Measurements from ENCODE around the gene ZBTB40.

The ZBTB40 gene

GRCh38 chr1:22567197-22567596, 115.5 kb downstream of the ZBTB40 start:
- no peak overlapping the region for H3K9ac ChIP-seq (ENCODE audit: low read length)
- no peaks in the 10 kb centered on the region for H3K36me3 ChIP-seq (ENCODE audit: control insufficient read depth, low read depth, low read length)
- no peak overlapping the region for H3K4me3 ChIP-seq (ENCODE audit: low read length)
- peaks cover 7% of the 10 kb centered on the region for H3K4me1 ChIP-seq (ENCODE audit: control insufficient read depth, low read depth, low read length)
- H3K27me3 ChIP-seq (ENCODE audit: control insufficient read depth, insufficient read depth, low read length): peaks cover 25% of the 10 kb centered on the region
- H3K27ac ChIP-seq (ENCODE audit: low read length): no peak overlapping the region
- H3K9me3 ChIP-seq (ENCODE audit: control insufficient read depth, low read depth, low read length): no peaks in the 10 kb centered on the region

GRCh38 chr1:22567994-22568393, 116.3 kb downstream of the ZBTB40 start:
- Histone ChIP-seq H3K27ac (ENCODE audit: low read length) (no peak overlapping the region), H3K36me3 (ENCODE audit: control insufficient read depth, low read depth, low read length) (no peaks in the 10 kb centered on the region), H3K4me1 (ENCODE audit: control insufficient read depth, low read depth, low read length) (peaks cover 4% of the 10 kb centered on the region), H3K4me3 (ENCODE audit: low read length) (no peak overlapping the region), H3K9ac (ENCODE audit: low read length) (no peak overlapping the region), H3K27me3 (ENCODE audit: control insufficient read depth, insufficient read depth, low read length) (peaks cover 17% of the 10 kb centered on the region), H3K9me3 (ENCODE audit: control insufficient read depth, low read depth, low read length) (no peaks in the 10 kb centered on the region)

GRCh38 chr1:22569269-22569668, 117.6 kb downstream of the ZBTB40 start:
- Histone ChIP-seq H3K27me3 (ENCODE audit: control insufficient read depth, insufficient read depth, low read length) (peaks cover 9% of the 10 kb centered on the region), H3K9ac (ENCODE audit: low read length) (no peak overlapping the region), H3K27ac (ENCODE audit: low read length) (no peak overlapping the region), H3K4me1 (ENCODE audit: control insufficient read depth, low read depth, low read length) (peaks cover 4% of the 10 kb centered on the region), H3K36me3 (ENCODE audit: control insufficient read depth, low read depth, low read length) (no peaks in the 10 kb centered on the region), H3K4me3 (ENCODE audit: low read length) (no peak overlapping the region), H3K9me3 (ENCODE audit: control insufficient read depth, low read depth, low read length) (no peaks in the 10 kb centered on the region)

- H3K4me3 ChIP-seq (ENCODE audit: low read length): no peak overlapping the region
- H3K27me3 ChIP-seq (ENCODE audit: control insufficient read depth, insufficient read depth, low read length): no peaks in the 10 kb centered on the region
Observed at GRCh38 chr1:22570140-22570909, 118.7 kb downstream of the ZBTB40 start.

GRCh38 chr1:22572818-22573217, 121.2 kb downstream of the ZBTB40 start:
- H3K36me3 ChIP-seq (ENCODE audit: control insufficient read depth, low read depth, low read length): no peaks in the 10 kb centered on the region
- H3K9ac ChIP-seq (ENCODE audit: low read length): no peak overlapping the region
- H3K4me1 ChIP-seq (ENCODE audit: control insufficient read depth, low read depth, low read length): peaks cover 4% of the 10 kb centered on the region
- no peaks in the 10 kb centered on the region for H3K27me3 ChIP-seq (ENCODE audit: control insufficient read depth, insufficient read depth, low read length)
- H3K27ac ChIP-seq (ENCODE audit: low read length): no peak overlapping the region
- no peaks in the 10 kb centered on the region for H3K9me3 ChIP-seq (ENCODE audit: control insufficient read depth, low read depth, low read length)
- H3K4me3 ChIP-seq (ENCODE audit: low read length): no peak overlapping the region

More at GRCh38 chr1:22570140-22570909, 118.7 kb downstream of the ZBTB40 start:
- peaks cover 4% of the 10 kb centered on the region for H3K4me1 ChIP-seq (ENCODE audit: control insufficient read depth, low read depth, low read length)
- H3K9me3 ChIP-seq (ENCODE audit: control insufficient read depth, low read depth, low read length): no peaks in the 10 kb centered on the region
- no peaks in the 10 kb centered on the region for H3K36me3 ChIP-seq (ENCODE audit: control insufficient read depth, low read depth, low read length)
- H3K27ac ChIP-seq (ENCODE audit: low read length): no peak overlapping the region
- no peak overlapping the region for H3K9ac ChIP-seq (ENCODE audit: low read length)

- no peak overlapping the region for H3K4me3 ChIP-seq (ENCODE audit: low read length)
- peaks cover 4% of the 10 kb centered on the region for H3K4me1 ChIP-seq (ENCODE audit: control insufficient read depth, low read depth, low read length)
- H3K27ac ChIP-seq (ENCODE audit: low read length): no peak overlapping the region
- no peak overlapping the region for H3K9ac ChIP-seq (ENCODE audit: low read length)
- H3K9me3 ChIP-seq (ENCODE audit: control insufficient read depth, low read depth, low read length): no peaks in the 10 kb centered on the region
- H3K36me3 ChIP-seq (ENCODE audit: control insufficient read depth, low read depth, low read length): no peaks in the 10 kb centered on the region
- H3K27me3 ChIP-seq (ENCODE audit: control insufficient read depth, insufficient read depth, low read length): no peaks in the 10 kb centered on the region
Observed at GRCh38 chr1:22573237-22573636, 121.6 kb downstream of the ZBTB40 start.

GRCh38 chr1:22575532-22576149, 124.0 kb downstream of the ZBTB40 start:
- H3K36me3 ChIP-seq (ENCODE audit: control insufficient read depth, low read depth, low read length): no peaks in the 10 kb centered on the region
- H3K27me3 ChIP-seq (ENCODE audit: control insufficient read depth, insufficient read depth, low read length): no peaks in the 10 kb centered on the region
- H3K4me3 ChIP-seq (ENCODE audit: low read length): no peak overlapping the region
- no peak overlapping the region for H3K27ac ChIP-seq (ENCODE audit: low read length)
- peaks cover 4% of the 10 kb centered on the region for H3K4me1 ChIP-seq (ENCODE audit: control insufficient read depth, low read depth, low read length)
- H3K9ac ChIP-seq (ENCODE audit: low read length): no peak overlapping the region
- H3K9me3 ChIP-seq (ENCODE audit: control insufficient read depth, low read depth, low read length): no peaks in the 10 kb centered on the region

GRCh38 chr1:22576150-22576544, 124.5 kb downstream of the ZBTB40 start:
- Histone ChIP-seq H3K27ac (ENCODE audit: low read length) (no peak overlapping the region), H3K36me3 (ENCODE audit: control insufficient read depth, low read depth, low read length) (no peaks in the 10 kb centered on the region), H3K9ac (ENCODE audit: low read length) (no peak overlapping the region), H3K27me3 (ENCODE audit: control insufficient read depth, insufficient read depth, low read length) (no peaks in the 10 kb centered on the region), H3K4me3 (ENCODE audit: low read length) (no peak overlapping the region), H3K4me1 (ENCODE audit: control insufficient read depth, low read depth, low read length) (peaks cover 4% of the 10 kb centered on the region), H3K9me3 (ENCODE audit: control insufficient read depth, low read depth, low read length) (no peaks in the 10 kb centered on the region)

- Histone ChIP-seq H3K27me3 (ENCODE audit: control insufficient read depth, insufficient read depth, low read length) (no peaks in the 10 kb centered on the region), H3K9me3 (ENCODE audit: control insufficient read depth, low read depth, low read length) (no peaks in the 10 kb centered on the region), H3K36me3 (ENCODE audit: control insufficient read depth, low read depth, low read length) (no peaks in the 10 kb centered on the region), H3K4me1 (ENCODE audit: control insufficient read depth, low read depth, low read length) (peaks cover 4% of the 10 kb centered on the region), H3K27ac (ENCODE audit: low read length) (no peak overlapping the region), H3K4me3 (ENCODE audit: low read length) (no peak overlapping the region), H3K9ac (ENCODE audit: low read length) (no peak overlapping the region)
Observed at GRCh38 chr1:22576617-22577016, 125.0 kb downstream of the ZBTB40 start.

GRCh38 chr1:22578732-22579361, 127.2 kb downstream of the ZBTB40 start:
- Histone ChIP-seq H3K4me3 (ENCODE audit: low read length) (no peak overlapping the region), H3K27me3 (ENCODE audit: control insufficient read depth, insufficient read depth, low read length) (no peaks in the 10 kb centered on the region), H3K9ac (ENCODE audit: low read length) (no peak overlapping the region), H3K27ac (ENCODE audit: low read length) (no peak overlapping the region), H3K36me3 (ENCODE audit: control insufficient read depth, low read depth, low read length) (no peaks in the 10 kb centered on the region), H3K9me3 (ENCODE audit: control insufficient read depth, low read depth, low read length) (no peaks in the 10 kb centered on the region), H3K4me1 (ENCODE audit: control insufficient read depth, low read depth, low read length) (no peaks in the 10 kb centered on the region)

GRCh38 chr1:22579541-22580155, 128.0 kb downstream of the ZBTB40 start:
- no peaks in the 10 kb centered on the region for H3K27me3 ChIP-seq (ENCODE audit: control insufficient read depth, insufficient read depth, low read length)
- no peak overlapping the region for H3K4me3 ChIP-seq (ENCODE audit: low read length)
- no peak overlapping the region for H3K9ac ChIP-seq (ENCODE audit: low read length)
- H3K9me3 ChIP-seq (ENCODE audit: control insufficient read depth, low read depth, low read length): no peaks in the 10 kb centered on the region
- H3K4me1 ChIP-seq (ENCODE audit: control insufficient read depth, low read depth, low read length): no peaks in the 10 kb centered on the region
- H3K27ac ChIP-seq (ENCODE audit: low read length): no peak overlapping the region
- no peaks in the 10 kb centered on the region for H3K36me3 ChIP-seq (ENCODE audit: control insufficient read depth, low read depth, low read length)
